A549 (cell line): Measurements from ENCODE around the gene CPLANE1.

Source experiments
- EP300 ChIP-seq, 2 experiments: fragments of >200 bp; sonication (Bioruptor Twin); formaldehyde crosslinking; IDR thresholded peaks; 2 replicates in 1 of 2; 3 replicates in 1 of 2; pipeline ENCODE4 v1.6.1; 2016 to 2017
- HOXA7 ChIP-seq: fragments of 250-450 bp; sonication (Bioruptor Pico); IDR thresholded peaks from 2 replicates; pipeline ENCODE4 v1.5.0; 2020; ENCODE audit warnings: mild to moderate bottlenecking, moderate library complexity
- KDM1A ChIP-seq: fragments of 200-600 bp; sonication (generic); IDR thresholded peaks from 2 replicates; pipeline ENCODE4 v1.6.1; 2016; ENCODE audit warnings: low read depth, mild to moderate bottlenecking
- KDM5A ChIP-seq: fragments of 200-600 bp; sonication (generic); IDR thresholded peaks from 2 replicates; pipeline ENCODE4 v1.6.1; 2016; ENCODE audit warnings: antibody characterized with exemption, mild to moderate bottlenecking
- NR3C1 ChIP-seq: fragments of >200 bp; sonication (Bioruptor Twin); formaldehyde crosslinking; IDR thresholded peaks from 3 replicates; pipeline ENCODE4 v1.6.1; 2017
- POLR2A ChIP-seq: IDR thresholded peaks from 2 replicates; pipeline ENCODE4 v1.6.1; 2012; ENCODE audit warnings: mild to moderate bottlenecking, low read length
- RAD21 ChIP-seq, 2 experiments: fragments of >200 bp in 1 of 2; sonication (Bioruptor Twin) in 1 of 2; formaldehyde crosslinking in 1 of 2; IDR thresholded peaks in 1 of 2; conservative IDR thresholded peaks in 1 of 2; 2 replicates in 1 of 2; 3 replicates in 1 of 2; pipeline ENCODE4 v1.6.1; 2012 to 2018; ENCODE audit warnings: inconsistent platforms in 1 of 2
- RNF2 ChIP-seq: fragments of 200-600 bp; sonication (generic); IDR thresholded peaks from 2 replicates; pipeline ENCODE4 v1.6.1; 2016; ENCODE audit warnings: low read depth, mild to moderate bottlenecking, antibody characterized with exemption, moderate library complexity, borderline replicate concordance
- TFCP2L1 ChIP-seq: fragments of 250-450 bp; sonication (Bioruptor Pico); IDR thresholded peaks from 2 replicates; pipeline ENCODE4 v1.5.0; 2021; ENCODE audit warnings: mild to moderate bottlenecking
- TF ChIP-seq, protein P1 (sequence below): IDR thresholded peaks from 2 replicates; pipeline ENCODE4 v1.6.1; 2012; ENCODE audit warnings: low read depth, borderline replicate concordance
- TF ChIP-seq, protein P2 (sequence below): fragments of >200 bp; sonication (Bioruptor Twin); formaldehyde crosslinking; IDR thresholded peaks from 3 replicates; pipeline ENCODE4 v1.5.1; 2016
- TF ChIP-seq, protein P3 (sequence below): IDR thresholded peaks from 2 replicates; pipeline ENCODE4 v1.6.1; 2012
- TF ChIP-seq, protein P4 (sequence below): fragments of 200-600 bp; sonication (generic); IDR thresholded peaks from 2 replicates; pipeline ENCODE4 v1.6.1; 2016; ENCODE audit warnings: antibody characterized with exemption, mild to moderate bottlenecking, moderate library complexity
- TF ChIP-seq, protein P5 (sequence below): fragments of 150-350 bp; IDR thresholded peaks from 2 replicates; pipeline ENCODE4 v1.6.1; 2014; ENCODE audit warnings: low read depth, mild to moderate bottlenecking, low read length

DNA sequence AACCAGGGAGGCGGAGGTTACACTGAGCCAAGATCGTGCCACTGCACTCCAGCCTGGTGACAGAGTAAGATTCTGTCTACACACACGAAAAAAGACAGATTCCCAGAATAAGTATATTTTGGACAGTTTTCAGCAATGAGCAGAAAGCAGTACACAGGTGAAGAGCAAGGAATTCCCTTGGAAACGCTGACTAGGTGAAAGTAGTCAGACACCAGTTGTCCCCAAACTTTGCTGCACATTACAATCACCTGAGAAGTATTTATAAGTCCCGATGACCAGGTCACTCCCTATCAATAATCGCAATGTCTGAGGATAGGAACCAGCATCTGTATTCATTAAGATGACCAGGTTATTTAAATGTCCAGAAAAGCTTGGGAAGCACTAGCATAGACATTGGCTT lies 78.3 kb downstream of the CPLANE1 start:
- TF ChIP-seq, protein P1, sequence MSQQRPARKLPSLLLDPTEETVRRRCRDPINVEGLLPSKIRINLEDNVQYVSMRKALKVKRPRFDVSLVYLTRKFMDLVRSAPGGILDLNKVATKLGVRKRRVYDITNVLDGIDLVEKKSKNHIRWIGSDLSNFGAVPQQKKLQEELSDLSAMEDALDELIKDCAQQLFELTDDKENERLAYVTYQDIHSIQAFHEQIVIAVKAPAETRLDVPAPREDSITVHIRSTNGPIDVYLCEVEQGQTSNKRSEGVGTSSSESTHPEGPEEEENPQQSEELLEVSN: no peak
- TF ChIP-seq, protein P2, sequence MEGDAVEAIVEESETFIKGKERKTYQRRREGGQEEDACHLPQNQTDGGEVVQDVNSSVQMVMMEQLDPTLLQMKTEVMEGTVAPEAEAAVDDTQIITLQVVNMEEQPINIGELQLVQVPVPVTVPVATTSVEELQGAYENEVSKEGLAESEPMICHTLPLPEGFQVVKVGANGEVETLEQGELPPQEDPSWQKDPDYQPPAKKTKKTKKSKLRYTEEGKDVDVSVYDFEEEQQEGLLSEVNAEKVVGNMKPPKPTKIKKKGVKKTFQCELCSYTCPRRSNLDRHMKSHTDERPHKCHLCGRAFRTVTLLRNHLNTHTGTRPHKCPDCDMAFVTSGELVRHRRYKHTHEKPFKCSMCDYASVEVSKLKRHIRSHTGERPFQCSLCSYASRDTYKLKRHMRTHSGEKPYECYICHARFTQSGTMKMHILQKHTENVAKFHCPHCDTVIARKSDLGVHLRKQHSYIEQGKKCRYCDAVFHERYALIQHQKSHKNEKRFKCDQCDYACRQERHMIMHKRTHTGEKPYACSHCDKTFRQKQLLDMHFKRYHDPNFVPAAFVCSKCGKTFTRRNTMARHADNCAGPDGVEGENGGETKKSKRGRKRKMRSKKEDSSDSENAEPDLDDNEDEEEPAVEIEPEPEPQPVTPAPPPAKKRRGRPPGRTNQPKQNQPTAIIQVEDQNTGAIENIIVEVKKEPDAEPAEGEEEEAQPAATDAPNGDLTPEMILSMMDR: no peak
- TF ChIP-seq POLR2A (no peak), TFCP2L1 (CRISPR knock-in tag) (no peak), RNF2 (no peak), KDM5A (no peak), EP300 (IDR thresholded peaks at IDR 0.05) (no peak), RAD21 (conservative IDR thresholded peaks at IDR 0.05 in 1 of 2, IDR thresholded peaks at IDR 0.05 in 1 of 2) (no peak), NR3C1 (no peak), HOXA7 (CRISPR knock-in tag) (no peak), KDM1A (no peak)
- TF ChIP-seq, protein P3, sequence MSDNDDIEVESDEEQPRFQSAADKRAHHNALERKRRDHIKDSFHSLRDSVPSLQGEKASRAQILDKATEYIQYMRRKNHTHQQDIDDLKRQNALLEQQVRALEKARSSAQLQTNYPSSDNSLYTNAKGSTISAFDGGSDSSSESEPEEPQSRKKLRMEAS: no peak
- TF ChIP-seq, protein P4, sequence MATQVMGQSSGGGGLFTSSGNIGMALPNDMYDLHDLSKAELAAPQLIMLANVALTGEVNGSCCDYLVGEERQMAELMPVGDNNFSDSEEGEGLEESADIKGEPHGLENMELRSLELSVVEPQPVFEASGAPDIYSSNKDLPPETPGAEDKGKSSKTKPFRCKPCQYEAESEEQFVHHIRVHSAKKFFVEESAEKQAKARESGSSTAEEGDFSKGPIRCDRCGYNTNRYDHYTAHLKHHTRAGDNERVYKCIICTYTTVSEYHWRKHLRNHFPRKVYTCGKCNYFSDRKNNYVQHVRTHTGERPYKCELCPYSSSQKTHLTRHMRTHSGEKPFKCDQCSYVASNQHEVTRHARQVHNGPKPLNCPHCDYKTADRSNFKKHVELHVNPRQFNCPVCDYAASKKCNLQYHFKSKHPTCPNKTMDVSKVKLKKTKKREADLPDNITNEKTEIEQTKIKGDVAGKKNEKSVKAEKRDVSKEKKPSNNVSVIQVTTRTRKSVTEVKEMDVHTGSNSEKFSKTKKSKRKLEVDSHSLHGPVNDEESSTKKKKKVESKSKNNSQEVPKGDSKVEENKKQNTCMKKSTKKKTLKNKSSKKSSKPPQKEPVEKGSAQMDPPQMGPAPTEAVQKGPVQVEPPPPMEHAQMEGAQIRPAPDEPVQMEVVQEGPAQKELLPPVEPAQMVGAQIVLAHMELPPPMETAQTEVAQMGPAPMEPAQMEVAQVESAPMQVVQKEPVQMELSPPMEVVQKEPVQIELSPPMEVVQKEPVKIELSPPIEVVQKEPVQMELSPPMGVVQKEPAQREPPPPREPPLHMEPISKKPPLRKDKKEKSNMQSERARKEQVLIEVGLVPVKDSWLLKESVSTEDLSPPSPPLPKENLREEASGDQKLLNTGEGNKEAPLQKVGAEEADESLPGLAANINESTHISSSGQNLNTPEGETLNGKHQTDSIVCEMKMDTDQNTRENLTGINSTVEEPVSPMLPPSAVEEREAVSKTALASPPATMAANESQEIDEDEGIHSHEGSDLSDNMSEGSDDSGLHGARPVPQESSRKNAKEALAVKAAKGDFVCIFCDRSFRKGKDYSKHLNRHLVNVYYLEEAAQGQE: no peak
- TF ChIP-seq, protein P5, sequence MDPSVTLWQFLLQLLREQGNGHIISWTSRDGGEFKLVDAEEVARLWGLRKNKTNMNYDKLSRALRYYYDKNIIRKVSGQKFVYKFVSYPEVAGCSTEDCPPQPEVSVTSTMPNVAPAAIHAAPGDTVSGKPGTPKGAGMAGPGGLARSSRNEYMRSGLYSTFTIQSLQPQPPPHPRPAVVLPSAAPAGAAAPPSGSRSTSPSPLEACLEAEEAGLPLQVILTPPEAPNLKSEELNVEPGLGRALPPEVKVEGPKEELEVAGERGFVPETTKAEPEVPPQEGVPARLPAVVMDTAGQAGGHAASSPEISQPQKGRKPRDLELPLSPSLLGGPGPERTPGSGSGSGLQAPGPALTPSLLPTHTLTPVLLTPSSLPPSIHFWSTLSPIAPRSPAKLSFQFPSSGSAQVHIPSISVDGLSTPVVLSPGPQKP: no peak
